Liver (tissue), 9 donors: ENCODE results near the gene FKBP1B. TPM values are rescaled to one million over a fixed set of nuclear protein-coding genes. Genes with fewer than 3 reads are reported as not detected.

Experiments
- DNase-seq: peaks from one replicate; pipeline ENCODE4 v3.0.0-alpha.2; 2017; ENCODE audit warnings: low spot score
- H3K27ac ChIP-seq, 2 donors: one replicate each; pipeline ENCODE4 v1.7.0; 2013; ENCODE audit warnings: inconsistent platforms in 2 of 2, low read length in 2 of 2, control low read depth in 1 of 2, low read depth in 1 of 2, mild to moderate bottlenecking in 1 of 2
- H3K27me3 ChIP-seq, 4 donors: one replicate each; pipeline versions ENCODE4 v1.6.1 to v1.7.0; 2013; ENCODE audit warnings: low read length in 3 of 4, inconsistent platforms in 1 of 4, mild to moderate bottlenecking in 1 of 4, moderate library complexity in 1 of 4; ENCODE audit not compliant: control insufficient read depth in 4 of 4, insufficient read depth in 4 of 4
- H3K36me3 ChIP-seq, 4 donors: one replicate each; pipeline versions ENCODE4 v1.6.1 to v1.7.0; 2013; ENCODE audit warnings: low read length in 3 of 4, mild to moderate bottlenecking in 3 of 4, low read depth in 1 of 4, moderate library complexity in 1 of 4; ENCODE audit not compliant: control insufficient read depth in 4 of 4, insufficient read depth in 3 of 4
- H3K4me1 ChIP-seq, 4 donors: one replicate each; pipeline versions ENCODE4 v1.6.1 to v1.7.0; 2013; ENCODE audit warnings: low read length in 3 of 4, mild to moderate bottlenecking in 3 of 4, moderate library complexity in 1 of 4; ENCODE audit not compliant: control insufficient read depth in 4 of 4, insufficient read depth in 4 of 4
- H3K4me3 ChIP-seq, 3 donors: one replicate each; pipeline versions ENCODE4 v1.6.1 to v1.7.0; 2013; ENCODE audit warnings: low read length in 3 of 3, control low read depth in 1 of 3, low read depth in 1 of 3, mild to moderate bottlenecking in 1 of 3
- H3K9ac ChIP-seq, 2 donors: one replicate each; pipeline ENCODE4 v1.7.0; 2013; ENCODE audit warnings: low read length in 2 of 2, mild to moderate bottlenecking in 2 of 2, moderate library complexity in 2 of 2, control low read depth in 1 of 2, low read depth in 1 of 2
- H3K9me3 ChIP-seq, 4 donors: one replicate each; pipeline versions ENCODE4 v1.6.1 to v1.7.0; 2013; ENCODE audit warnings: low read length in 3 of 4; ENCODE audit not compliant: control insufficient read depth in 4 of 4
- EGR1 ChIP-seq, 2 donors: IDR thresholded peaks; 2 replicates each; pipeline ENCODE4 v1.6.1; 2016 to 2018; ENCODE audit warnings: antibody characterized with exemption in 2 of 2, low read depth in 2 of 2
- FOXA1 ChIP-seq: IDR thresholded peaks from 2 replicates; pipeline ENCODE4 v1.6.1; 2016; ENCODE audit warnings: antibody characterized with exemption
- GABPA ChIP-seq, 2 donors: IDR thresholded peaks in 1 of 2; conservative IDR thresholded peaks in 1 of 2; 2 replicates each; pipeline ENCODE4 v1.6.1; 2016; ENCODE audit warnings: antibody characterized with exemption in 2 of 2, mild to moderate bottlenecking in 1 of 2, moderate library complexity in 1 of 2
- HNF4A ChIP-seq, 2 donors: conservative IDR thresholded peaks; 2 replicates each; pipeline ENCODE4 v1.6.1; 2016; ENCODE audit warnings: antibody characterized with exemption in 2 of 2, mild to moderate bottlenecking in 2 of 2
- HNF4G ChIP-seq: IDR thresholded peaks from 2 replicates; pipeline ENCODE4 v1.6.1; 2016; ENCODE audit warnings: antibody characterized with exemption
- NR2F2 ChIP-seq: IDR thresholded peaks from 2 replicates; pipeline ENCODE4 v1.6.1; 2016; ENCODE audit warnings: antibody characterized with exemption
- RAD21 ChIP-seq, 2 donors: IDR thresholded peaks; 2 replicates each; pipeline ENCODE4 v1.6.1; 2016; ENCODE audit warnings: antibody characterized with exemption in 2 of 2, mild to moderate bottlenecking in 2 of 2
- RXRA ChIP-seq, 2 donors: IDR thresholded peaks; 2 replicates each; pipeline ENCODE4 v1.6.1; 2017 to 2018; ENCODE audit warnings: antibody characterized with exemption in 2 of 2, mild to moderate bottlenecking in 1 of 2
- SP1 ChIP-seq: IDR thresholded peaks from 2 replicates; pipeline ENCODE4 v1.6.1; 2018; ENCODE audit warnings: antibody characterized with exemption, mild to moderate bottlenecking
- TAF1 ChIP-seq: conservative IDR thresholded peaks from 2 replicates; pipeline ENCODE4 v1.6.1; 2016; ENCODE audit warnings: antibody characterized with exemption, mild to moderate bottlenecking
- YY1 ChIP-seq: IDR thresholded peaks from 2 replicates; pipeline ENCODE4 v1.6.1; 2016; ENCODE audit warnings: antibody characterized with exemption, mild to moderate bottlenecking
- WGBS: extraction: QIAGEN DNeasy Blood & Tissue Kit; methylation state at CpG from one replicate; pipeline ENCODE4 v1.1.7; 2013; 5-methylcytosine and 5-hydroxymethylcytosine counted together
- polyA plus RNA-seq, 2 donors: library from polyadenylated mRNA; stranded (reverse) in 1 of 2; unstranded in 1 of 2; fragments of 200-250 nt in 1 of 2; fragments of >200 nt in 1 of 2; fragmentation: Nextera tagmentation in 1 of 2; extraction: Ambion mirVana in 1 of 2; gene quantifications; one replicate each; pipeline versions ENCODE4 v1.2.1 to v1.2.3, GENCODE V29; 2013 to 2015
- total RNA-seq, 2 donors: library from RNA; depleted of rRNA; stranded (reverse); fragments of >200 nt; gene quantifications; one replicate each; pipeline ENCODE4 v1.2.3, GENCODE V29; 2014
- TF ChIP-seq, protein P1 (sequence below): IDR thresholded peaks from 2 replicates; pipeline ENCODE4 v1.6.1; 2016; ENCODE audit warnings: antibody characterized with exemption, mild to moderate bottlenecking
- TF ChIP-seq, protein P2 (sequence below): IDR thresholded peaks from 2 replicates; pipeline ENCODE4 v1.6.1; 2016; ENCODE audit warnings: antibody characterized with exemption
- donor health status: healthy.
- donor health status: healthy.
- donor health status: healthy.
- donor health status: healthy.
- donor health status: healthy.

The FKBP1B gene
- total and polyA plus RNA-seq, 4 donors: 3.6 to 23.6 (median 11.5) TPM

DNA sequence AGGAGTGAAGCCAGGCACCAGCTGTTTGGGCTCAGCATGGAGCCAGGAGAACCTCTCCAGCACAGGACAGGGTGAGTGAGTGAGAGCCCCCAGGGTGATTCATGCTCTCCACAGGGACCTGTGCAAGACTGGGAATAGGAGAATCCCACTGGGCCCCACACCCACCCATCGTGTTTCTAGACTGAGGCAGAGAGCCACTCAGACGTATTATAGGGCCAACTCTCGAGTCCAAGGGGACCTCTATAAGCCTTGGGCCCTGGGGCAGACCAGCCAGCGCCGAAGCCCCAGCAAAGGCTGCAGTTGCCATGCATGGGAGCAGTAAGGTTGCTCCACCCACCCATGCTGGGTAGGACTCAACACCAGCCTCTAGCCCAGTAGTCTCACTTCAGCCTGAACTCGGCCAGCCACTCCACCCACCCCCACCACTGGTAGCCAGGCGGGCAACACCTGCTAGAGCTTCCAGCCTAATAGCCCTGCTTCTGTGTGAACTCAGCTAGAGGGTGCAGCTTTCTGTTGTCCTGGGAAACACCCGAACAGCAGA lies 54.6 kb downstream of the FKBP1B start:
- no peak for DNase-seq
- Histone ChIP-seq H3K4me3 (no peak overlapping the region), H3K9ac (no peak overlapping the region), H3K36me3 (no peaks in the 10 kb centered on the region), H3K4me1 (no peaks in the 10 kb centered on the region), H3K27ac (no peak overlapping the region), H3K27me3 (no peaks in the 10 kb centered on the region), H3K9me3 (no peaks in the 10 kb centered on the region)
- WGBS: 96% methylated on average over 8 of the region's 8 CpGs
- no peak for TF ChIP-seq RXRA (IDR thresholded peaks at IDR 0.05)
- TF ChIP-seq HNF4G: no peak
- no peak for TF ChIP-seq EGR1 (IDR thresholded peaks at IDR 0.05; ENCODE audit: low read depth in 2 of 2)

GRCh38 chr2:24104906-24105305 lies 55.4 kb downstream of the FKBP1B start:
- TF ChIP-seq TAF1: no peak
- no peak for TF ChIP-seq GABPA (IDR thresholded peaks at IDR 0.05 in 1 of 2, conservative IDR thresholded peaks at IDR 0.05 in 1 of 2)
- no peak for TF ChIP-seq EGR1 (IDR thresholded peaks at IDR 0.05; ENCODE audit: low read depth in 2 of 2)
- Histone ChIP-seq H3K4me1 (no peaks in the 10 kb centered on the region), H3K36me3 (no peaks in the 10 kb centered on the region), H3K27ac (no peak overlapping the region), H3K27me3 (no peaks in the 10 kb centered on the region), H3K9me3 (no peaks in the 10 kb centered on the region), H3K9ac (no peak overlapping the region), H3K4me3 (no peak overlapping the region)
- no peak for DNase-seq
- 65% methylated on average over 4 of the region's 4 CpGs for WGBS

GRCh38 chr2:24105816-24106215 lies 56.3 kb downstream of the FKBP1B start:
- Histone ChIP-seq H3K4me3 (no peak overlapping the region), H3K9ac (no peak overlapping the region), H3K4me1 (no peaks in the 10 kb centered on the region), H3K27ac (no peak overlapping the region), H3K9me3 (no peaks in the 10 kb centered on the region), H3K36me3 (no peaks in the 10 kb centered on the region), H3K27me3 (no peaks in the 10 kb centered on the region)
- WGBS: 49% methylated on average over 2 of the region's 2 CpGs
- TF ChIP-seq TAF1: no peak
- TF ChIP-seq RAD21 (IDR thresholded peaks at IDR 0.05): no peak
- TF ChIP-seq HNF4A (conservative IDR thresholded peaks at IDR 0.05): no peak
- TF ChIP-seq YY1: no peak
- TF ChIP-seq, protein P1, sequence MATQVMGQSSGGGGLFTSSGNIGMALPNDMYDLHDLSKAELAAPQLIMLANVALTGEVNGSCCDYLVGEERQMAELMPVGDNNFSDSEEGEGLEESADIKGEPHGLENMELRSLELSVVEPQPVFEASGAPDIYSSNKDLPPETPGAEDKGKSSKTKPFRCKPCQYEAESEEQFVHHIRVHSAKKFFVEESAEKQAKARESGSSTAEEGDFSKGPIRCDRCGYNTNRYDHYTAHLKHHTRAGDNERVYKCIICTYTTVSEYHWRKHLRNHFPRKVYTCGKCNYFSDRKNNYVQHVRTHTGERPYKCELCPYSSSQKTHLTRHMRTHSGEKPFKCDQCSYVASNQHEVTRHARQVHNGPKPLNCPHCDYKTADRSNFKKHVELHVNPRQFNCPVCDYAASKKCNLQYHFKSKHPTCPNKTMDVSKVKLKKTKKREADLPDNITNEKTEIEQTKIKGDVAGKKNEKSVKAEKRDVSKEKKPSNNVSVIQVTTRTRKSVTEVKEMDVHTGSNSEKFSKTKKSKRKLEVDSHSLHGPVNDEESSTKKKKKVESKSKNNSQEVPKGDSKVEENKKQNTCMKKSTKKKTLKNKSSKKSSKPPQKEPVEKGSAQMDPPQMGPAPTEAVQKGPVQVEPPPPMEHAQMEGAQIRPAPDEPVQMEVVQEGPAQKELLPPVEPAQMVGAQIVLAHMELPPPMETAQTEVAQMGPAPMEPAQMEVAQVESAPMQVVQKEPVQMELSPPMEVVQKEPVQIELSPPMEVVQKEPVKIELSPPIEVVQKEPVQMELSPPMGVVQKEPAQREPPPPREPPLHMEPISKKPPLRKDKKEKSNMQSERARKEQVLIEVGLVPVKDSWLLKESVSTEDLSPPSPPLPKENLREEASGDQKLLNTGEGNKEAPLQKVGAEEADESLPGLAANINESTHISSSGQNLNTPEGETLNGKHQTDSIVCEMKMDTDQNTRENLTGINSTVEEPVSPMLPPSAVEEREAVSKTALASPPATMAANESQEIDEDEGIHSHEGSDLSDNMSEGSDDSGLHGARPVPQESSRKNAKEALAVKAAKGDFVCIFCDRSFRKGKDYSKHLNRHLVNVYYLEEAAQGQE: no peak
- TF ChIP-seq NR2F2: no peak
- DNase-seq: no peak

- H3K4me1 ChIP-seq: no peaks in the 10 kb centered on the region
- no peaks in the 10 kb centered on the region for H3K36me3 ChIP-seq
- TF ChIP-seq, protein P2, sequence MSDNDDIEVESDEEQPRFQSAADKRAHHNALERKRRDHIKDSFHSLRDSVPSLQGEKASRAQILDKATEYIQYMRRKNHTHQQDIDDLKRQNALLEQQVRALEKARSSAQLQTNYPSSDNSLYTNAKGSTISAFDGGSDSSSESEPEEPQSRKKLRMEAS: no peak
- TF ChIP-seq YY1 (no peak), FOXA1 (no peak), HNF4G (no peak), HNF4A (conservative IDR thresholded peaks at IDR 0.05) (no peak), EGR1 (IDR thresholded peaks at IDR 0.05; ENCODE audit: low read depth in 2 of 2) (no peak), TAF1 (no peak), SP1 (no peak)
- TF ChIP-seq, protein P1: no peak
- H3K27ac ChIP-seq: no peak overlapping the region
- H3K9me3 ChIP-seq: no peaks in the 10 kb centered on the region
- DNase-seq: no peak
- no peak overlapping the region for H3K4me3 ChIP-seq
- no peaks in the 10 kb centered on the region for H3K27me3 ChIP-seq
- H3K9ac ChIP-seq: no peak overlapping the region
These were observed 57.2 kb downstream of the FKBP1B start for GRCh38 chr2:24106786-24107185.
